ENCODE data around the gene CCDC61.

- TF ChIP-seq CTCF (IDR thresholded peaks at IDR 0.05): no peak
- TF ChIP-seq POLR2A (IDR thresholded peaks at IDR 0.05): no peak
Observed at GRCh38 chr19:46032597-46033025, 37.3 kb downstream of the CCDC61 start.

All from Peyer's patch (tissue), 4 donors.